HG02840 (cell line): Measurements from ENCODE around the gene PLCB1.

Source experiments
- ATAC-seq: cut with Tn5 transposase; IDR thresholded peaks from one replicate; pipeline ENCODE4 v1.9.1; 2021; ENCODE audit warnings: mild to moderate bottlenecking, moderate library complexity, moderate number of reproducible peaks; ENCODE audit not compliant: unreplicated experiment, low FRiP score

PLCB1 gene

GRCh38 chr20:8667306-8667705, 535.2 kb downstream of the PLCB1 start:
- no peak for ATAC-seq

DNA sequence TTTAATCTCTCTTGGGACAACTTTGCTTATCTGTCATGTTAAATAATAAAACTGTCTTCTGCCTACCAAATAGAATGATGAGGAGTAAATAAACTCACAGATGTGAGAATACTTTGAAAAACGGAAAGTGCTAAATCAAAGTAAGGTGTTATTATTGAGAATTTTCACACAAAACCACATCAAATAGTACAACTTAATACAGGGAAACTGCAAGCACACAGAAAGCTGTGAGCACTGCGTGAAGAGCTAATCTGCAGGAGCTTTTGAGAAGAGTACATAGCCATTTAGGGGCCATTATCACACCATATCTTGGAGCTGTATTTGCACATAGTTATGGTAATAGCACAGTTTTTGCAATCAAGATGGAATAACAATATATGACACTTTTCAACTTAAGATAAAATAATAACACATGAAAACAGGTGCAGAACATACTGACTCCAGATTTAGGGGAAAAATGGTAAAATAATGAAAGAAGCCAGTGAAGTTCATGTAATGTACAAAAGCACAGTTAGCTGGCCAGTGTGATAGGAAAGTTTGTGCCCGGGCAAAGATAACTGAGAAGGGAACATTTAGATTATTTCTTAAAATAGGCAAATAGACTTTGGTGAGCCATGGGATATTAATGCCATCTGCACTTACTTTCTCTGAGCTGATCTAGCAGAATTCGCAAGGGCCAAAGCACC, 538.3 kb downstream of the PLCB1 start:
- no peak for ATAC-seq

GRCh38 chr20:8670893-8671215, 538.8 kb downstream of the PLCB1 start:
- ATAC-seq, result no peak

GRCh38 chr20:8671370-8671961, 539.4 kb downstream of the PLCB1 start:
- no peak for ATAC-seq

DNA sequence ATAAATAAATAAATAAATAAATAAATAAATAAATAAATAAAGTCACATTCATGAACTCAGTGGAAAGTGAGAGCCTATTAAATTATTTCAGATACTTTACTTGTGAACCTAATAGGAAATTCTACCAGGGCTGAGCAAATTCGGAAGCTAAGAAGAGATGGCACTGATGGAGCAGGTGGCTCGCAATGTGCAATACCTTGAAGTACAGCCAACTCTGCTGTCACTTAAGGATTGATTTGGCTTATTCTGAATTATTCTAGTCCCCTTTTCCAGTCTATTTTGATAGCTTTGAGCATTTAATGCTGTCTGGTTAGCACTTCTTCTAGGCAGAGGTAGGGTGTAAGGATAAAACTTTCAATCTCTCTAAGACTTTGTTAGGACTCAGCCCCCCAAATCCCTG, 541.0 kb downstream of the PLCB1 start:
- ATAC-seq, result no peak

DNA sequence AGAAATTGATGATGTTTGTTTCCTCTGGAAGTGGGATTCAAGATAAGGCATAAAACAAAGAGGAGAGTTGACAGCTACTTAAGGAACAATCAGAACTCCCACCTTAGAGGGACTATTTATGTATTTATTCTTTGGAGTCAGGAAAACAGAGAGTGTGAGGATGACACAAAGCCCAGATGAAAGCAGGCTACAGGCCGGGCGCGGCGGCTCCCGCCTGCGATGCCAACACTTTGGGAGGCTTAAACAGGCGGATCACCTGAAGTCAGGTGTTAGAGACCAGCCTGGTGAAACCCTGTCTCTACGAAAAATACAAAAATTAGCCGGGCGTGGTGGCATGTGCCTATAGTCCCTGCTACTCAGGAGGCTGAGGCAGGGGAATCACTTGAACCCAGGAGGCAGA, 543.8 kb downstream of the PLCB1 start:
- ATAC-seq, result no peak

DNA sequence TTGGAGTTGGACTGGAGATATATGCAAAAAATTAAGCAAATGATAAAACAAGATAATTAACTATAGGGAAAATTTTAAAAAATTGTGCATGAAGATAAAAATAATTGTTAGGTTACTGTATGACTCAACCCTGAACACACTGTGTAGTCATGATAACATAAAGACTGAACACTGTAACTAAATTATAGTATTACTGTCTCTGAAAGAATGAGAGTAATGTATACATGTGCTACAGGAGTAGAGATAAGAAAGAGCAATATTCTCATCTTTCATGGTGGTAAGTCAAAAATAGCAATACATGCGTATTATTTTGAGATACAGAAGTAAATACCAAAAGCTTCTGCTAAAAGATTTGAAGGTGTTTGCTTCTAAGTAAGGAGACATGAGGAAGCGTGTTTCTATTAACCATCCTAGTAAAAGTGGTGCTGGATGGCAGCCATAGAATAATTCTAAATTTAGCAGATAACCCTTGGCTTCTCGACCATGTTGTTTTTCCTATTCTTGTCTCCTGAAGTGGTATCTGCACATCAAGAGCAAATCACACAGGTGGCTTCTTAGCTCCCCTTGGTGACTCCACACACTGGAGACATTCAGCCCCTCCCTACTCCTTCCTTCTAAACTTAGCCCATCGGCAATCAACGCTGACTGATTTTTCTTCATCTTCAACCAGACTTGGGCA, 546.2 kb downstream of the PLCB1 start:
- ATAC-seq, result no peak

DNA sequence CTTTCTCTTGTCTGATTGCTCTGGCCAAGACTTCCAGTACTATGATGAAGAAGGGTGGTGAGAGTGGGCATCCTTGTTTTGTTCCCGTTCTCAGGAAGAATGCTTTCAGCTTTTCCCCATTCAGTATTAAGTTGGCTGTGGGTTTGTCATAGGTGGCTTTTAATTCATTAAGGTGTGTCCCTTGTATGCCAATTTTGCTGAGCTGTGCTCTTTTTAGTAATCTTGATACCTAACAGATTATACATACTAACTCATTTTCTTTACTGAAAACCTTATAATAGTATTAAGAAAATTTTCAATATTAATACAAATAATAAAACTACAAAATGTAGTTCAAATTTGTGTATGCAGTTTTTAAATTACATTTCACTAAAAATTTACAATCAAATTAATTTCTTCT, 557.3 kb downstream of the PLCB1 start:
- ATAC-seq, result no peak

DNA sequence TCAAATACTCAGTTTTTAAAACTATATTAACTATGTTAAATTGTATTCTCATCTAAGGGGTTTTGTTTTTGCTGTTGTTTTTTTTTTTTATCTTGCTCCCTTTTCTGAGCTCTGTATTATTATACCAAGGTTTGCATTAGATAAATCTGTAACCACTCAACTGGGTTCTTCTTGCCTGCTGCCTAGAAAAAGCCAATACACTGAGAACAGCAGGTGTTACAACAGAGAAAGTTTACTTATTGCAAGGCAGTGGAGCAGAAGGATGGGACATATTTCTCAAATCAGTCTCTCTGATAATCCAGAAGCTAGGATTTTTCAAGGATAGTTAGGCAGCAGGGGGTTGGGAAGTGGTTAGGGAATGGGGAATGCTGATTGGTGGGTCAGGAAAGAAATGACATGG, 558.0 kb downstream of the PLCB1 start:
- ATAC-seq, result no peak

GRCh38 chr20:8693709-8694108, 561.6 kb downstream of the PLCB1 start:
- ATAC-seq, result no peak

DNA sequence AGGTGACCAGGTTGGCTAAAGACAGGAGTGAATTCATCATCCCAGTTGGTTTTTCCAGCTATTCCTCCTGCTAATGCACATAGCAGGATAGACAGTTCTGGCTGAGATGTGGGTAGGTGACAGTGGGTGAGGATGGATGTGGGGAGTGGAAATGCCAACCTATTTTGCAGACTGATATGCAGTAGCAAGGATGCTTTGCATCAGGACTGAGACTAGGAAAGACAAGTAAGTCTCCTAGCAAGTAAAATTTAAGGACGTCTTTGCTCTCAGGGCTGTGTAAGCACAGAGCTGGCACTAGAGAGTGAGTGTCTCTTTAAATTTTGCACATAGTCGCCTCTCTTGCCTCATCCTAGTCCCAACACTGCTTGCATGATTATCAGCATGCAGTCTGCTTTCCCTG, 568.7 kb downstream of the PLCB1 start:
- no peak for ATAC-seq

- no peak for ATAC-seq
Measured at GRCh38 chr20:8706961-8707700, 575.1 kb downstream of the PLCB1 start.

DNA sequence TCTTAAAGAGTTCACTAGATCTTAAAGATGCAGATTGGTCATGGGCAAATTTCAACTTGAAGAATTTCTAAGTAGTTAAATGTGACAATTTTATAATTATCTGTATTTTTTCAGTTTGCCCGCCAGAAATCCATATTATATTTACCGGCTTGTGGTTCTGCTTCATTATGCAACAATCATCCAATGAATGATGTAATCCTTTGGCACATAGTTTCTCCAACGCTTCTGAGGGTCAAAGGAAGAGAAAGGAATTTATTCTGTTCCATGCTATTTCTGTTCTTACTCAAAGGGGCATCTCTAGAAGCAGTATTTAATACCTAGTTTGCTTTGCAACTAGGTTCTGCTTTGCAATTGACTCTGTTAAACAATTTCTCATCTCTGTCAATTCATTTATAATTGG, 577.6 kb downstream of the PLCB1 start:
- ATAC-seq, result no peak

GRCh38 chr20:8711501-8711900, 579.4 kb downstream of the PLCB1 start:
- ATAC-seq, result no peak

- no peak for ATAC-seq
Measured at GRCh38 chr20:8714206-8714605, 582.1 kb downstream of the PLCB1 start.

- ATAC-seq, result no peak
Measured at GRCh38 chr20:8718279-8718678, 586.2 kb downstream of the PLCB1 start.

DNA sequence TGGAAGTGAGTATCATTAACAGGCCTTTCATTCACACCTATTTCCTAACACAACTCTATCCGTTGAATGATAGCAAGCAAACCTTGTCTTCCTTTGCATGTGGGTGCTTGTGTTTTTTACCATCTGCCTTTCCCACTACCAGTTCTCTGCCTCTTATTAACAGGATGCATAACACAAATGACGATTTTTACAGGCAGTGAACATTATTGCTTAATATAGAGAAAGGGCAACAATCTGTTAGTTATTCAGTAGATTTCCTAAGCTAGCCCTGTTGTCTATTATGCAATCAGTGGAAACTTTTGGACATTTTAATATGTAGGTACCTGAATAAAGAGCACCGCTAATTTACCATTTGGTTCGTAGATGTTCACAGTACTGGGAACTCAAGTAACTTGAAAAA, 588.0 kb downstream of the PLCB1 start:
- no peak for ATAC-seq

DNA sequence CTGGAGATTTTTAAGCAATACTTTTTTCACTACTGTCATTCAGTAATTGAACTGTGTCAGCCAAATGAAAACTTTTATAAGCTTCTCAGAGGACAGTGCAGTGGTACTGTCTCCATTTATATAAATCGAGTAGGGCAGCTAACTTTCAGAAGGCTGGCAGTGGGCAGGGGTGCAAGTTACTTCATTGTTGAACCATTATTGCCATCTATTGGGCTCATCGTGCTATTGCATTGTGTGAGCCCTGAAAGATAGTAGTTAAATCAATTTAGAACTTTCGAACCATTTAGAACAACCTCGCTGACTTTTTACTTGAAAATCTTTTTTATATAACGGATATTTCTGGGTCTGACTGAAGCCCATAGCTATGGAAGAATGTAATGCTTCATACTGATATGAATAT, 589.0 kb downstream of the PLCB1 start:
- no peak for ATAC-seq

DNA sequence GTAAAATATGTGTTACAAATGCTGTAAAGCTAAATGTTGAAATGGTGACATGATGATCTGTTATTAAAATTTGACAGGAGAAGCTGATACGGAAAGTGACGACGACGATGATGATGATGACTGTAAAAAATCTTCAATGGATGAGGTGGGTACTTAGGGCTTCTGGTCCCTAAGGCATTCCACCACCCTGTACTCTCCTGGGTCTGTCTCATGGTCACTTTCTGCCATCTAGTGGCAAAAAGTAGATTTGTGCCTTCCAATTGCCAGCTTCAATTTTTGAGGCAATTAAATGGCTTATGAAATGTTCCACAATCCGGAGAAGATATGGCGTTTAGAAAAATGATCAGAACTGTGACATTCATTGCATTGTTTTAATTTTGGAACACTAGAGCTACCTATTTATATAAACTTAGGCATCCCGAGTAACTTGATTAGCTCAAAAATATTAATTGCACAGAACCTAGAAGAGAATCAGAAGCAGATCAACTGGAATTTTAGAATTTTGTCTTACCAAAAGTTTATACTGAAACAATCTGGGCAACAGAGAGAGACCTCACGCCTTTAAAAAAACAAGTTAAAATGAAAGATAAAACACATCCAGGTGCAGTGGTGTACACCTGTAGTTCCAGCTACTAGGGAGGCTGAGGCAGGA, 590.3 kb downstream of the PLCB1 start:
- ATAC-seq, result no peak

GRCh38 chr20:8723296-8723695, 591.2 kb downstream of the PLCB1 start:
- no peak for ATAC-seq

GRCh38 chr20:8724884-8725283, 592.8 kb downstream of the PLCB1 start:
- no peak for ATAC-seq
